ENCODE results near the gene FYB1. TPM values are rescaled to one million over a fixed set of nuclear protein-coding genes. Genes with fewer than 3 reads are reported as not detected.
A peak's percentile ranks its signal among the peaks of the same experiment; 100 is the strongest.
"Not testable (repeated sequence)": the region's sequence is repeated elsewhere in the genome, so short reads cannot be mapped to it uniquely, and the experiment has no call there.

The FYB1 gene
- total RNA-seq, 1 experiment from 2014 or later, result not detected

GRCh38 chr5:39226100-39226451, 6.7 kb upstream of the FYB1 start:
- no peak for DNase-seq (ENCODE audit: low read depth)

GRCh38 chr5:39225405-39226099, 6.2 kb upstream of the FYB1 start:
- DNase-seq (ENCODE audit: low read depth), result no peak

GRCh38 chr5:39224196-39224761, 4.9 kb upstream of the FYB1 start:
- peak; percentile 46 for DNase-seq (ENCODE audit: low read depth)

- DNase-seq (ENCODE audit: low read depth), result no peak
Measured at GRCh38 chr5:39223565-39224156, 4.3 kb upstream of the FYB1 start.

GRCh38 chr5:39221671-39222070, 2.3 kb upstream of the FYB1 start:
- not testable (repeated sequence) for DNase-seq (ENCODE audit: low read depth)

- no peak for DNase-seq (ENCODE audit: low read depth)
Measured at GRCh38 chr5:39220280-39221030, 1.1 kb upstream of the FYB1 start.

GRCh38 chr5:39218482-39219402, 621 bp downstream of the FYB1 start:
- no peak for DNase-seq (ENCODE audit: low read depth)

- DNase-seq (ENCODE audit: low read depth), result peak; percentile 62
Measured at GRCh38 chr5:39217365-39218281, 1.7 kb downstream of the FYB1 start.

- DNase-seq (ENCODE audit: low read depth), result no peak
Measured at GRCh38 chr5:39216631-39217030, 2.7 kb downstream of the FYB1 start.

GRCh38 chr5:39215857-39216256, 3.5 kb downstream of the FYB1 start:
- DNase-seq (ENCODE audit: low read depth), result no peak

GRCh38 chr5:39214912-39215709, 4.3 kb downstream of the FYB1 start:
- DNase-seq (ENCODE audit: low read depth), result no peak

GRCh38 chr5:39213447-39214207, 5.7 kb downstream of the FYB1 start:
- no peak for DNase-seq (ENCODE audit: low read depth)

GRCh38 chr5:39211773-39212172, 7.6 kb downstream of the FYB1 start:
- DNase-seq (ENCODE audit: low read depth), result no peak

- DNase-seq (ENCODE audit: low read depth), result no peak
Measured at GRCh38 chr5:39209924-39210323, 9.4 kb downstream of the FYB1 start.

- DNase-seq (ENCODE audit: low read depth), result no peak
Measured at GRCh38 chr5:39208471-39208870, 10.9 kb downstream of the FYB1 start.

- DNase-seq (ENCODE audit: low read depth), result no peak
Measured at GRCh38 chr5:39207345-39208045, 11.9 kb downstream of the FYB1 start.

- DNase-seq (ENCODE audit: low read depth), result no peak
Measured at GRCh38 chr5:39206630-39207321, 12.6 kb downstream of the FYB1 start.

GRCh38 chr5:39205550-39205949, 13.8 kb downstream of the FYB1 start:
- no peak for DNase-seq (ENCODE audit: low read depth)
